CD8-positive, alpha-beta memory T cell (primary cell): ENCODE measurements around the gene CDHR1. TPM values are rescaled to one million over a fixed set of nuclear protein-coding genes. Genes with fewer than 3 reads are reported as not detected.

Experiments
- CTCF ChIA-PET: fragments of 350-600 bp; sonication (Branson Sonifier 250); formaldehyde crosslinking; loops from one replicate; lab custom pipeline; 2021; ENCODE audit warnings: antibody characterized with exemption; lab: Charles Lee
- POLR2A ChIA-PET: fragments of 350-600 bp; sonication (Branson Sonifier 250); formaldehyde crosslinking; loops from one replicate; lab custom pipeline; 2021; ENCODE audit warnings: antibody characterized with exemption; lab: Charles Lee
- DNase-seq, 5 donors: peaks; one replicate each; pipeline versions ENCODE4 v3.0.0 to v3.0.0-alpha.2; 2020 to 2022; ENCODE audit warnings: mixed read lengths in 1 of 5
- H3K27ac ChIP-seq: one replicate; pipeline ENCODE4 v1.7.0; 2013; ENCODE audit warnings: low read depth, mild to moderate bottlenecking, low read length, moderate library complexity
- H3K27me3 ChIP-seq: 2 replicates; pipeline ENCODE4 v1.7.0; 2013; ENCODE audit warnings: low read length, mild to moderate bottlenecking; ENCODE audit not compliant: insufficient read depth, poor library complexity, severe bottlenecking
- H3K36me3 ChIP-seq: 2 replicates; pipeline ENCODE4 v1.7.0; 2013; ENCODE audit warnings: mild to moderate bottlenecking, low read length, moderate library complexity; ENCODE audit not compliant: insufficient read depth
- H3K4me1 ChIP-seq: 2 replicates; pipeline ENCODE4 v1.7.0; 2013; ENCODE audit warnings: mild to moderate bottlenecking, low read length, moderate library complexity; ENCODE audit not compliant: insufficient read depth
- H3K4me3 ChIP-seq: 2 replicates; pipeline ENCODE4 v1.7.0; 2013; ENCODE audit warnings: mild to moderate bottlenecking, low read length
- H3K9me3 ChIP-seq: 2 replicates; pipeline ENCODE4 v1.7.0; 2013; ENCODE audit warnings: mild to moderate bottlenecking, low read length
- H3K27ac Mint-ChIP-seq, 8 donors: one replicate each; pipeline ENCODE4 v1.8.0; 2020 to 2021; ENCODE audit warnings: mixed read lengths in 8 of 8, mild to moderate bottlenecking in 6 of 8, inconsistent platforms in 3 of 8, moderate library complexity in 3 of 8
- H3K27me3 Mint-ChIP-seq, 2 donors: one replicate each; pipeline ENCODE4 v1.8.0; 2020 to 2021; ENCODE audit warnings: mixed read lengths in 2 of 2, mild to moderate bottlenecking in 1 of 2, moderate library complexity in 1 of 2
- H3K36me3 Mint-ChIP-seq, 3 donors: one replicate each; pipeline ENCODE4 v1.8.0; 2020 to 2021; ENCODE audit warnings: mixed read lengths in 3 of 3, inconsistent platforms in 1 of 3, mild to moderate bottlenecking in 1 of 3
- H3K4me1 Mint-ChIP-seq, 3 donors: one replicate each; pipeline ENCODE4 v1.8.0; 2020 to 2021; ENCODE audit warnings: mixed read lengths in 3 of 3, inconsistent platforms in 1 of 3, mild to moderate bottlenecking in 1 of 3
- H3K4me3 Mint-ChIP-seq, 7 donors: one replicate each; pipeline ENCODE4 v1.8.0; 2020 to 2021; ENCODE audit warnings: mixed read lengths in 7 of 7, mild to moderate bottlenecking in 6 of 7, moderate library complexity in 4 of 7, inconsistent platforms in 2 of 7
- H3K9me3 Mint-ChIP-seq, 5 donors: one replicate each; pipeline ENCODE4 v1.8.0; 2020 to 2022; ENCODE audit warnings: mixed read lengths in 5 of 5, mild to moderate bottlenecking in 3 of 5, moderate library complexity in 2 of 5, inconsistent platforms in 1 of 5
- polyA plus RNA-seq: library from polyadenylated mRNA; unstranded; fragments of 300-500 nt; fragmentation: Illumina TruSeq; gene quantifications from one replicate; pipeline ENCODE4 v1.2.3, GENCODE V29; 2021
- total RNA-seq, 2 experiments: library from RNA; stranded (reverse); gene quantifications; one replicate each; pipeline ENCODE4 v1.2.3, GENCODE V29; 2021

The CDHR1 gene
- total and polyA plus RNA-seq, 3 experiments from 2014 or later = 1.4 to 1.7 (median 1.4) TPM

GRCh38 chr10:84261236-84261915 lies 67.0 kb downstream of the CDHR1 start:
- Histone ChIP-seq H3K4me3 (no peak overlapping the region), H3K4me1 (no peaks in the 10 kb centered on the region), H3K9me3 (no peaks in the 10 kb centered on the region), H3K36me3 (no peaks in the 10 kb centered on the region), H3K27ac (no peak overlapping the region), H3K27me3 (peaks cover 5% of the 10 kb centered on the region)
- ChIA-PET CTCF (interaction anchor here (9.6 kb wide), 1 partner anchor 277 kb away, joined by 191 read pairs; no protein-coding TSS in a partner anchor), POLR2A (no interaction called here)
- no peak overlapping the region for H3K27ac Mint-ChIP-seq
- no peaks in the 10 kb centered on the region for H3K9me3 Mint-ChIP-seq
- H3K36me3 Mint-ChIP-seq = no peaks in the 10 kb centered on the region
- peaks cover 3 to 10% (median 8%) of the 10 kb centered on the region in 3 donors for H3K4me1 Mint-ChIP-seq
- DNase-seq = no peak
- H3K4me3 Mint-ChIP-seq = no peak overlapping the region
- H3K27me3 Mint-ChIP-seq = peaks cover 16 to 51% of the 10 kb centered on the region in 2 donors

DNA sequence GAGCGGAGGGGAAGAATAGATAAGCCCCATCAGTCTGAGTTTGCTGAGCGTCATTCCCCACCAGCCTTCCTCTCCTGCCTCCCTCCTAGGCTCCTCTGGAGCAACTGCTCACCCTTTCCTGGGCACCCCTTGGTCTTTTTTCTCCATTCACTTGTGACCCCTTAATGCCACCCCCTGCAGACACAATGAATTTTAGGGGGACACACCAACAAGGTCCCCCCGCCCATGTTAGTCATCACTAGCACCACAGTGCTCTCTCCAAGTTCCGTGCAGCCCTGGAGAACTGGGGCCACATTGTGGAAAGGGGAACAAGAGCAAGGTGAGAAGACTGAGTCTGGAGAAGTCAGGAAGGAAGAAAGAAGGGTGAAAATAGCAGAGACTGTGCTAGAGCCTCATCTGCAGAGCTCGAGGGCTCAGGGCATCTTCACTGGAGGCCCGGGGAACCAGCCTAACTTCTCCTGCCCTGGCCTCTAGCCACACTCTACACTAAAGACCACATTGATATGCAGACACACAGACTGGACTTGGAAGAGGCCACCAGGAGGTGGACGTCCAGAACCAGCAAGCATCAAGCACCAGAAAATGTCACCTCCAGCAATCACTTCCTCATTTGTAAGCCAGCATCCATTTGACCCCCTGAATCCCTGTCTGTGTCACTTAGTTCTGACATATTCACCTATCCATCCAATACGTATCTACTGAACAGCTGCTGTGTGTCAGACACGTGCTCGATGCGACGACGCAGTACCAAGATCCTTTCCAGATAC lies 68.0 kb downstream of the CDHR1 start:
- H3K4me3 Mint-ChIP-seq = no peak overlapping the region
- Histone ChIP-seq H3K36me3 (no peaks in the 10 kb centered on the region), H3K27ac (no peak overlapping the region), H3K4me1 (no peaks in the 10 kb centered on the region), H3K4me3 (no peak overlapping the region), H3K9me3 (no peaks in the 10 kb centered on the region), H3K27me3 (peaks cover 5% of the 10 kb centered on the region)
- POLR2A ChIA-PET = no interaction called here
- peaks cover 0 to 11% (median 6%) of the 10 kb centered on the region in 3 donors for H3K4me1 Mint-ChIP-seq
- peaks cover 13 to 45% of the 10 kb centered on the region in 2 donors for H3K27me3 Mint-ChIP-seq
- H3K27ac Mint-ChIP-seq = peak overlapping the region in 2 of 8 donors; percentile 30 to 36
- CTCF ChIA-PET = interaction anchor here (9.6 kb wide), 1 partner anchor 276 kb away, joined by 191 read pairs; no protein-coding TSS in a partner anchor
- DNase-seq = no peak
- no peaks in the 10 kb centered on the region for H3K9me3 Mint-ChIP-seq
- H3K36me3 Mint-ChIP-seq = no peaks in the 10 kb centered on the region

GRCh38 chr10:84263716-84264115 lies 69.4 kb downstream of the CDHR1 start:
- H3K27me3 Mint-ChIP-seq = peaks cover 9 to 45% of the 10 kb centered on the region in 2 donors
- H3K9me3 Mint-ChIP-seq = no peaks in the 10 kb centered on the region
- H3K4me3 ChIP-seq = no peak overlapping the region
- no peaks in the 10 kb centered on the region for H3K36me3 ChIP-seq
- H3K4me3 Mint-ChIP-seq = no peak overlapping the region
- ChIA-PET CTCF (interaction anchor here (1.0 to 9.6 kb wide), 9 partner anchors 9 to 288 kb away, joined by 3 to 191 read pairs (median 6); no protein-coding TSS in a partner anchor), POLR2A (no interaction called here)
- peaks cover 5% of the 10 kb centered on the region for H3K27me3 ChIP-seq
- no peaks in the 10 kb centered on the region for H3K4me1 ChIP-seq
- H3K4me1 Mint-ChIP-seq = peaks cover 5 to 13% (median 9%) of the 10 kb centered on the region in 3 donors
- H3K36me3 Mint-ChIP-seq = no peaks in the 10 kb centered on the region
- no peak overlapping the region for H3K27ac ChIP-seq
- H3K9me3 ChIP-seq = no peaks in the 10 kb centered on the region
- no peak overlapping the region for H3K27ac Mint-ChIP-seq
- DNase-seq = no peak

GRCh38 chr10:84264611-84265141 lies 70.3 kb downstream of the CDHR1 start:
- Histone ChIP-seq H3K9me3 (no peaks in the 10 kb centered on the region), H3K36me3 (no peaks in the 10 kb centered on the region), H3K27ac (no peak overlapping the region), H3K27me3 (peaks cover 5% of the 10 kb centered on the region), H3K4me3 (no peak overlapping the region), H3K4me1 (no peaks in the 10 kb centered on the region)
- Mint-ChIP-seq H3K27ac (no peak overlapping the region), H3K36me3 (peaks cover 0 to 1% (median 0%) of the 10 kb centered on the region in 3 donors), H3K27me3 (peaks cover 9 to 39% of the 10 kb centered on the region in 2 donors), H3K4me3 (no peak overlapping the region), H3K4me1 (peaks cover 5 to 13% (median 9%) of the 10 kb centered on the region in 3 donors), H3K9me3 (no peaks in the 10 kb centered on the region)
- ChIA-PET CTCF (interaction anchor here (0.7 to 9.6 kb wide), 14 partner anchors 8 to 287 kb away, joined by 3 to 191 read pairs (median 4); no protein-coding TSS in a partner anchor), POLR2A (no interaction called here)
- DNase-seq = peak; percentile 48 to 76 (median 58)

- no peak overlapping the region for H3K4me3 Mint-ChIP-seq
- Histone ChIP-seq H3K9me3 (no peaks in the 10 kb centered on the region), H3K27ac (no peak overlapping the region), H3K27me3 (peaks cover 5% of the 10 kb centered on the region), H3K4me3 (no peak overlapping the region), H3K4me1 (no peaks in the 10 kb centered on the region), H3K36me3 (no peaks in the 10 kb centered on the region)
- no peaks in the 10 kb centered on the region for H3K9me3 Mint-ChIP-seq
- no peak for DNase-seq
- ChIA-PET CTCF (interaction anchor here (0.9 to 9.6 kb wide), 6 partner anchors 16 to 273 kb away, joined by 3 to 191 read pairs (median 4); no protein-coding TSS in a partner anchor), POLR2A (no interaction called here)
- peaks cover 5 to 13% (median 10%) of the 10 kb centered on the region in 3 donors for H3K4me1 Mint-ChIP-seq
- H3K36me3 Mint-ChIP-seq = peaks cover 0 to 1% (median 0%) of the 10 kb centered on the region in 3 donors
- H3K27me3 Mint-ChIP-seq = peaks cover 9 to 36% of the 10 kb centered on the region in 2 donors
- no peak overlapping the region for H3K27ac Mint-ChIP-seq
Observed at GRCh38 chr10:84265418-84265817, 71.1 kb downstream of the CDHR1 start.

DNA sequence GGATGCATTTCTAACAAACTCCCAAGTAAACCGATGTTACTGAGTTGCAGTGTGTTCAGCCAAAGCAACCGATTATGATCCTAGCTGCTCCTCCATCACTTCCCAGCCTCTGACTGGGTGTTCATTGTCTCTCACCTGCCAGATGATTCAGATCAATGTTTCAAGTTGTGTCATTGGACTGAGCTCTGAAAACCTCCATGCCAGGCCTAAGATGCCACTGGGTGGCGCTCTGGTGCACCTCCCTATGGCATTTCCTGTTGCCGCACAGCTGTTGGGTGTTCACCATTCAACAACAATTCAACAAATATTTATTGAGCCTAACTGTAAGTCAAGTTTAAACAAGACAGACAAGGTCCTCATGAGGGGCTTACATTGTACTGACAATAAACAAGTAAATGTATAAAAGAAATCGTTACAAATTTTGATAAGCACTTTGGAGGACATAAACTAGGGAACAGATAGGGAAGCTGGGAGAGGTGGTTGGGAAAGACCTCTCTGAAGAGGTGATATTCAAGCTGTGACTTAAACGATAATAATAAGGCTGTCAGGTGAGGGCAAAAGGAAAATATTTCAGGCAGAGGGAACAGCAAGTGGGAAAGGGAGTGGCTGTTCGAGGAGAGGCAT lies 73.3 kb downstream of the CDHR1 start:
- Mint-ChIP-seq H3K27me3 (peaks cover 6 to 23% of the 10 kb centered on the region in 2 donors), H3K9me3 (no peaks in the 10 kb centered on the region), H3K36me3 (peaks cover 0 to 1% (median 0%) of the 10 kb centered on the region in 3 donors), H3K4me3 (no peak overlapping the region), H3K27ac (no peak overlapping the region), H3K4me1 (peaks cover 7 to 18% (median 14%) of the 10 kb centered on the region in 3 donors)
- Histone ChIP-seq H3K27me3 (peaks cover 5% of the 10 kb centered on the region), H3K4me1 (no peaks in the 10 kb centered on the region), H3K9me3 (no peaks in the 10 kb centered on the region), H3K27ac (no peak overlapping the region), H3K36me3 (no peaks in the 10 kb centered on the region), H3K4me3 (no peak overlapping the region)
- peak; percentile 35 to 70 (median 43) for DNase-seq
- ChIA-PET POLR2A (no interaction called here), CTCF (interaction anchor here (0.9 to 9.6 kb wide), 14 partner anchors 10 to 270 kb away, joined by 3 to 191 read pairs (median 4); no protein-coding TSS in a partner anchor)

- Mint-ChIP-seq H3K4me1 (peaks cover 7 to 18% (median 14%) of the 10 kb centered on the region in 3 donors), H3K9me3 (no peaks in the 10 kb centered on the region), H3K27ac (no peak overlapping the region), H3K4me3 (no peak overlapping the region), H3K36me3 (peaks cover 0 to 1% (median 0%) of the 10 kb centered on the region in 3 donors), H3K27me3 (peaks cover 0 to 8% of the 10 kb centered on the region in 2 donors)
- H3K27ac ChIP-seq = no peak overlapping the region
- H3K36me3 ChIP-seq = no peaks in the 10 kb centered on the region
- no peaks in the 10 kb centered on the region for H3K4me1 ChIP-seq
- POLR2A ChIA-PET = no interaction called here
- no peaks in the 10 kb centered on the region for H3K9me3 ChIP-seq
- CTCF ChIA-PET = interaction anchor here (1.2 to 9.6 kb wide), 3 partner anchors 65 to 269 kb away, joined by 3 to 191 read pairs (median 4); no protein-coding TSS in a partner anchor
- no peak for DNase-seq
- H3K27me3 ChIP-seq = peaks cover 2% of the 10 kb centered on the region
- no peak overlapping the region for H3K4me3 ChIP-seq
Observed at GRCh38 chr10:84269162-84269561, 74.8 kb downstream of the CDHR1 start.
